Stimulated activated CD8-positive, alpha-beta memory T cell treated with anti-CD3 and anti-CD28 coated beads, Interleukin-2, amount 100 ng/mL, for 1 hour (primary cell): ENCODE results near the gene ADGRB2.

Experiments used
- DNase-seq, 2 donors: peaks; one replicate each; pipeline ENCODE4 v3.0.0-alpha.2; 2020; ENCODE audit warnings: low read depth in 2 of 2

ADGRB2 gene

GRCh38 chr1:31702836-31703404, 61.2 kb downstream of the ADGRB2 start:
- DNase-seq: no peak

- DNase-seq: no peak
Measured at GRCh38 chr1:31701091-31701736, 62.9 kb downstream of the ADGRB2 start.

GRCh38 chr1:31700468-31701090, 63.6 kb downstream of the ADGRB2 start:
- DNase-seq: no peak

GRCh38 chr1:31699341-31699891, 64.7 kb downstream of the ADGRB2 start:
- DNase-seq: no peak

GRCh38 chr1:31697369-31697984, 66.7 kb downstream of the ADGRB2 start:
- no peak for DNase-seq

GRCh38 chr1:31696242-31696641, 67.9 kb downstream of the ADGRB2 start:
- no peak for DNase-seq

- DNase-seq: no peak
Measured at GRCh38 chr1:31695327-31695726, 68.8 kb downstream of the ADGRB2 start.

- DNase-seq: no peak
Measured at GRCh38 chr1:31694964-31695313, 69.2 kb downstream of the ADGRB2 start.

GRCh38 chr1:31694069-31694963, 69.8 kb downstream of the ADGRB2 start:
- no peak for DNase-seq

- DNase-seq: no peak
Measured at GRCh38 chr1:31693231-31693630, 70.9 kb downstream of the ADGRB2 start.

- DNase-seq: no peak
Measured at GRCh38 chr1:31691951-31692350, 72.2 kb downstream of the ADGRB2 start.

GRCh38 chr1:31691446-31691845, 72.7 kb downstream of the ADGRB2 start:
- no peak for DNase-seq

- no peak for DNase-seq
Measured at GRCh38 chr1:31690921-31691320, 73.2 kb downstream of the ADGRB2 start.

GRCh38 chr1:31689854-31690253, 74.3 kb downstream of the ADGRB2 start:
- no peak for DNase-seq

GRCh38 chr1:31689379-31689778, 74.8 kb downstream of the ADGRB2 start:
- DNase-seq: no peak

GRCh38 chr1:31688233-31688918, 75.8 kb downstream of the ADGRB2 start:
- DNase-seq: no peak

GRCh38 chr1:31687601-31688000, 76.5 kb downstream of the ADGRB2 start:
- DNase-seq: no peak

GRCh38 chr1:31685795-31686194, 78.3 kb downstream of the ADGRB2 start:
- DNase-seq: no peak

- DNase-seq: no peak
Measured at GRCh38 chr1:31683997-31684396, 80.1 kb downstream of the ADGRB2 start.

- DNase-seq: no peak
Measured at GRCh38 chr1:31681415-31681814, 82.7 kb downstream of the ADGRB2 start.

- DNase-seq: no peak
Measured at GRCh38 chr1:31679676-31680230, 84.4 kb downstream of the ADGRB2 start.
